HG02840 (cell line): ENCODE data around the gene MSX1.

Experiments
- ATAC-seq: cut with Tn5 transposase; IDR thresholded peaks from one replicate; pipeline ENCODE4 v1.9.1; 2021; ENCODE audit warnings: mild to moderate bottlenecking, moderate library complexity, moderate number of reproducible peaks; ENCODE audit not compliant: unreplicated experiment, low FRiP score

MSX1 gene

DNA sequence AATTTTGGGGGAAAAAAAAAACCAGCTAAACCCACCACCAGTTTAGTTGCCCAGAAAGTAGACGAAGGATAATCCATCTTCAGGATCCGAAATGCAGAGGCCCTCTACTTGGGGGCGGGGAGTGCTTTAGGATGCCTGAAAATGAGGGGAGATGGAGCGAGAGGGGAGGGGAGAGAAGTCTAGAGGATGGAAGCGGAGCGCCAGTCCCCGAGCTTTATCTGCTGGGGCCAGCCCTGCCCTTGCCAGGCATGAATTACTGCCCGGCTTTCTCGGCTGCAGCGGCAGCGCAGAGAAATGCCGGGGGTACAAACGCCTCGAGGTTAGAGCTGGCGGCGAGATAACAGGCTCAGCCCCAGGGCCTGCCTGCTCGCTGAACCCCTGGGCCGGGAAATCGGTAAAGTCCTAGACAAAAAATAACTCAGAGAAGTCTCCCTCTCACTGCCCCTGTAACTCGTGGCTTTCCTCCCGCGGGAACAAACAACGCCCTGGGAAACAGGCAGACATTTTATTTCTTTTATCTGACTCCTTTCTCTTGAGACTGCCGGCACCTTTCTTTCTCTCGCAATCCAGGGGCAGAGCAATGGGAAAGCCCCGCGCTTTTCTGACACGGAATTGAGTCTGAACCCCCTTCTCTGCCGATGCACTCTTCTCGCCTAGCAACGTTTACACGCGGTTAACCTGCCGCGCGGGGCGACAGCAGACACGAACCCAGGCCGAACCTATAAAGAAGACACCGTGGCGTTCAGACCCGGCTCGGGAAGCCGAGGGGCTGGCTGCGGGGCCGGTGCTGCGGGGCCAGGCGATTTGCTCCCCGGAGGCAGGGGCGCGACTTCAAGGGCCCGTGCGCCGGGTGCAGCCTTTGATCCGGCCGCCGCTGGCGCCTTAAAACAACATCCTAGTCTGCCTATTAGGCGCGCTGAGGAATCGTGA lies 3.1 kb upstream of the MSX1 start:
- ATAC-seq: no peak

DNA sequence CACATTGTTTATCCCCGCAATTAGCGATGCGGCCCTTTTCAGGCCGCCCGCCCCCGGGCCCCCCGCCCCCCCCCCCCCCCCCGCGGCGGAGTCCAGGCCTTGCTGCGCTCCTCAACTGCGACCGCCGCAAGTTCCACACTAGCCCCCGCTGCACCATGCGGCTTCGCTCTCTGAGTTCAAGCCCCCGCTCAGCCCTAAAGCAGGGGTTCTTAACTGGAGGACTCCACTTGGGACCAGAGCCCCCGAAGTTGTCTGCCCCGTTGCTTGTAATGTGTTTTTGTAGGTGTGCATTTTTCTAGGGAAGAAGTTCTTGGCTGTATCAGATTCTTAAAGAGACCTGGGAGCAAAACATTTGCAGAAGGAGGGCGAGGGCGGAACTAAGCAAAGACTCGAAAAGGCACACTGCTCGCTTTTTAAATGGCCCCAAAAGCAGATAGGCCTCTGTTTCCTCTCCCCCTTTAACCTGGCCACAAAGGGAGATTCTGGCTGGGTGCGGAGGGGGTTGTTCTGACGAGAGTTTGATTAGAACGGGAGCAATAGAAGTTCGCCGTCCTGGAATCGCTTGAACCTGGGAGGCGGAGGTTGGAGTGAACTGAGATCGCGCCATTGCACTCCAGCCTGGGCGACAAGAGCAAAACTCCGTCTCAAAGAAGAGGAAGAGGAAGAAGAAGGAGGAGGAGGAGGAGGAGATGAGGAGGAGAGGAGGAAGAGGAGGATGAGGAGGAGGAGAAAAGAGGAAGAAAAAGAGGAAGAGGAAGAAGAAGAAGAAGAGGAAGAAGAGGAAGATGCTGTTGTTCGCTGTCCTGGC lies 2.3 kb upstream of the MSX1 start:
- ATAC-seq: no peak

DNA sequence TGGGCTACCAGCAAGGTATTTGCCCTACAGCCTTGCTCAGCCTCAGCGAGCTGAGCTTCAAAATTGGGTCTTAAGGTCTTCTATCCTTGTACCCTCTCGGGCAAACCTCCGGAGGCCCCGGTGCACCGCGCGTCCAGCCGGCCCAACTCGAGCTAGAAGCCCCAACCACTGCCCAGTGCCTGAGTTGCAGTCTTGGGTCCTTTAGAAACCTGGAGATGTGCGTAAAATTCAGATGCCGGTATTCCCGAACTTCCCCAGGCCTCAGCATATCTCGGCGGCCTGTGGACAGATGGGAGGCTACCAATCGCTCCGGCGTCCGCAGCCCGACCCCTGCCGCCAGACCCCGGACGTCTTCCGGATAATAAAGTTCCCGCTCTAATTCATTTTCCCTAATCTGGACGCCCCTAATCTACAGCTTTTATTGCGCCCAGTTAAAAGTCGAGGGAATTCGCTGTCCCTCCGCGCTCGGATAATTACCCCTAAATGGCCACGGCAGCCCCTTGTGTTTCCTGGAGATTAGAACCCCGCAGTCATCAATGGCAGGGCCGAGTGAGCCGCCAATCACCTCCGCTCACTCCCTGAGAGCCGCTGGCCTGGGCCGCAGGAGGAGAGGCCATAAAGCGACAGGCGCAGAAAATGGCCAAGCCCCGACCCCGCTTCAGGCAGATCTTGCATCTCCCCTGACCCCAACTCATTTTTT lies 1.5 kb upstream of the MSX1 start:
- no peak for ATAC-seq

DNA sequence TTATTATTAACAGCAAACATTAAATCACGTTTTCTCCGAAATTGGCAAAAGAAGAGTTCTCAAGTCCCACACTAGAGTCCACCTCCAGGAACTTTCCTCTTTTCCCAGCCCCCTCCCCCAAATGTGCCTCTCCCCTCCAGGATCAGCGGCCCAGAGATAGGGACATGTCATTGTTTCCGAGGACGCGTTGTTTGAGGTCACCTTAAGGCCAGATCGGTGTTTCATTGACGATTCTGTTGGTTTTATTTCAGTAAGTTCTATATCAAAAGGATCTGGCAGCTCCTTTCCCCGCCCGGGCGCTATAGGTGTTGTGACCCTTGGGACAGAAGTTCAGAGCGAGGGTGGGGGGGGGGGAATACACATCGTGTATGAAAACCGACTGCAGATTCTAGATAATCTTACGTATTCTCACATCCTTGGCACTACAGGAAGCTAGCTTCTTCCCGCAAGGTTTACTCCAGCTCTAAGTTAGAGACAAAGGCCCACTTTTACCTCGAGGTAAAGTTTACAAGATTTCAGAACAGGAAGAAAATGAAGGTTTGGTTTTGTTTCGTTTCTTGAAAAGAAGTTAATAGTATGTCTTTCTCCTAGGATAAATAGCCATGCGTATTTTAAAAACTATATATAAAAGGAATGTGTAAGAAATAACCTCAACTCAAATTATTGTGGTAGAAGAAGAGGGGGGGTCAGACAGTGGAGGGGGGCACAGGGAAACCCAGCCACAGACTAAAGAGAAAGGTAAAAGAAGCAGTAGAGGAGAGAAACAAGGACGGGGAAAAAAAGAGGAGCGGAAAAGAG lies 739 bp upstream of the MSX1 start:
- no peak for ATAC-seq

DNA sequence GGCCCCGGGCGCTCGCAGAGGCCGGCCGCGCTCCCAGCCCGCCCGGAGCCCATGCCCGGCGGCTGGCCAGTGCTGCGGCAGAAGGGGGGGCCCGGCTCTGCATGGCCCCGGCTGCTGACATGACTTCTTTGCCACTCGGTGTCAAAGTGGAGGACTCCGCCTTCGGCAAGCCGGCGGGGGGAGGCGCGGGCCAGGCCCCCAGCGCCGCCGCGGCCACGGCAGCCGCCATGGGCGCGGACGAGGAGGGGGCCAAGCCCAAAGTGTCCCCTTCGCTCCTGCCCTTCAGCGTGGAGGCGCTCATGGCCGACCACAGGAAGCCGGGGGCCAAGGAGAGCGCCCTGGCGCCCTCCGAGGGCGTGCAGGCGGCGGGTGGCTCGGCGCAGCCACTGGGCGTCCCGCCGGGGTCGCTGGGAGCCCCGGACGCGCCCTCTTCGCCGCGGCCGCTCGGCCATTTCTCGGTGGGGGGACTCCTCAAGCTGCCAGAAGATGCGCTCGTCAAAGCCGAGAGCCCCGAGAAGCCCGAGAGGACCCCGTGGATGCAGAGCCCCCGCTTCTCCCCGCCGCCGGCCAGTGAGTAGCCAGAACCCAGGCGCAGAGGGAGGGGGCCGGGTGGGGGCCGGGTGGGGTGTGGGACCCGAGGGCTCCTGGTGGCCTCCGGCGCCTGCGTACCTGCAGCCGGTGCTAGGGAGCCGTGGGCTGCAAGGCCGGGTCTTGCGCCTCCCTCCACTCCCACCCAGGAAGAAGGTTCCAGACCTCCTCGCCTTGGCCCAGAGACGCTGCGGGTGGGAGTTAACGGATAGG lies 534 bp downstream of the MSX1 start:
- peak; percentile 33 for ATAC-seq

DNA sequence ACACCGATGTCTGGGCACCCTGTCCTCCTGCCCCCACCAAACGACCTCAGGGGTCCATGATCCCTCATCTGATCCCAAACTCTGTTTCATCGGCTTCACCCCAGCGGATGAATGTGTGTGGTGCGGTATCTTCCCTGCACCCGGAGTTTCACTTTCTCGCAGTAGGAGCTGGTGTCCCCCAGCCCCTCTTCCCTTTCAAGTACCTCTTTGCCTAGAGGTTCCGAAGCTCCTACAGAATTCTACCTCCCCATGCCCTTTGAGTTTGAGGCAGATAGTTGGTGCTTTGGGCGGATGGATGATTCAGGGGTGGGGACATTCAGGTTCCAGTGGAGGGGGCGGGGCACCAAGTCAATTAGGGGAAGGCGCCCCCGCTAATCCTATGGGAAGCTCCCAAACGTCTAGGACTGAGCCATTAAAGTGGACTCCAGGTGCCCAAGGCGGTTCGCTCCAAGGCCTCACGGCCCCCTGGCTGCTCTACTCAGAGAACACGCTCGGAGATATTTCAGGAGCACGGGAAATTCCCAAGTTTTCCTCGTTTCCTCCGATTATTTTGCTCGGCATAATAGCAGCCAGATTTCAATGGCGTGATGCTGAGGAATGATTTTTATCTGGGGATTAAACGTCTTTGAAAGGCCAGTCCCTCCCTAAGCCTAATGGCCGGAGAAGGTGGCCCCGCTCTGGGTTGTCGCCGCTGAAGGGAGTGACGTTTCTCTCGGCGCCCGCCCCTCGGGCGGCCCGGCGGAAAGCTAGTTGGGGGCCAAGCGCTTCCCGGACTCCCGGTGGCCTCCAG lies 1.3 kb downstream of the MSX1 start:
- no peak for ATAC-seq

DNA sequence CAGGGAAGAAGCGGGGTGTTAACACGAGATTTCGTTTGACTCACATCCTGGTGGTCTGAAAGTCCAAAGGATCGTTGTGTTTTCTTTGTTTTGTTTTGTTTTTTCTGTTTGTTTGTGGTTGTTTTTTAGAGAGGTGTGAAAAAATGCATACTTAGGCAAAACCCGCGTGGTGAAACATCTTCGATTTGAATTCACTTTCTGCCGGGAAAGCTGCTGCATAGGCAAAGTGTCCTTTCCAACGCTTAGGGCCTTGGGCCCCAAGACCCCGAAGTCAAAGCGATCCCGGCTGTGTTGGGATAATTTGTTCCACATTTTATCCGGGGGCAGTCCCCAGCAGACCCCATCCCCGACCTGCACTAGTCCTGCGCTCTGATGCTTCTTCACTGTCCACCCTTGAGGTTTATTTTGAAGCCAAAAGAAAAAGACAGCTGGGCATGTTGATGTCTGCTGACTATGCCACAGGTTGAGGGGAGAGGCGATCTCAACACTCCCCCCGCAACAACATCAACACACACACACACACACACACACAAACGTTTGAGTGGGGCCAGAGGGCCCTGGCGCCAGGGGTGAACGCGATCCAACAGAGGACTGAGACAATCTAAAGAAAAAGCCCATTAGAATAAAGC lies 2.0 kb downstream of the MSX1 start:
- no peak for ATAC-seq

DNA sequence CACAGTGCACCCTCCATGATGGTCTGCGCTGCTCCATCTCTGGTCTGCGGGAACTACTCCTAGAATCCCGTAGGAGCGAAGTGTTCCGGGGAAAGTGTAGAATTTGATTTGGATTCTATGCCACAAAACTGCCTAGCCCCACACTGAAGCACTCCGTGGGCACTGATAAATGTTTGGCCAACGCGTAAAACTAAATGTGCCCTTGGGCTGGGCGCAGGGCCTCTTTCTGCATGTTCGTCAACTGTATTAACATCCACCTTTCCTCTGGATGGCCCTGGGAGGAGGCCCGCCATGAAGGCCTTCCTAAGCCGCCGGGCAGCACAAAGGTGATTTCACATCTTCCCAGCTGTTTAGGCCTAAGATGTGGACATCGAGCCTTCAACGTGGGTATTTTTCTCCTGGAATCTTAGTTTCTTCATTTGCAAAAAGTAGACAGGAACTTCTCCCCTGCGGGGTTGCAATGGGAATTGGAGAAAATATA lies 2.6 kb downstream of the MSX1 start:
- ATAC-seq: no peak

DNA sequence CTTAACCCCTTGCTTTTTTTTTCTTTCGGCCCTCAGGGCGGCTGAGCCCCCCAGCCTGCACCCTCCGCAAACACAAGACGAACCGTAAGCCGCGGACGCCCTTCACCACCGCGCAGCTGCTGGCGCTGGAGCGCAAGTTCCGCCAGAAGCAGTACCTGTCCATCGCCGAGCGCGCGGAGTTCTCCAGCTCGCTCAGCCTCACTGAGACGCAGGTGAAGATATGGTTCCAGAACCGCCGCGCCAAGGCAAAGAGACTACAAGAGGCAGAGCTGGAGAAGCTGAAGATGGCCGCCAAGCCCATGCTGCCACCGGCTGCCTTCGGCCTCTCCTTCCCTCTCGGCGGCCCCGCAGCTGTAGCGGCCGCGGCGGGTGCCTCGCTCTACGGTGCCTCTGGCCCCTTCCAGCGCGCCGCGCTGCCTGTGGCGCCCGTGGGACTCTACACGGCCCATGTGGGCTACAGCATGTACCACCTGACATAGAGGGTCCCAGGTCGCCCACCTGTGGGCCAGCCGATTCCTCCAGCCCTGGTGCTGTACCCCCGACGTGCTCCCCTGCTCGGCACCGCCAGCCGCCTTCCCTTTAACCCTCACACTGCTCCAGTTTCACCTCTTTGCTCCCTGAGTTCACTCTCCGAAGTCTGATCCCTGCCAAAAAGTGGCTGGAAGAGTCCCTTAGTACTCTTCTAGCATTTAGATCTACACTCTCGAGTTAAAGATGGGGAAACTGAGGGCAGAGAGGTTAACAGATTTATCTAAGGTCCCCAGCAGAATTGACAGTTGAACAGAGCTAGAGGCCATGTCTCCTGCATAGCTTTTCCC lies 3.4 kb downstream of the MSX1 start:
- no peak for ATAC-seq

DNA sequence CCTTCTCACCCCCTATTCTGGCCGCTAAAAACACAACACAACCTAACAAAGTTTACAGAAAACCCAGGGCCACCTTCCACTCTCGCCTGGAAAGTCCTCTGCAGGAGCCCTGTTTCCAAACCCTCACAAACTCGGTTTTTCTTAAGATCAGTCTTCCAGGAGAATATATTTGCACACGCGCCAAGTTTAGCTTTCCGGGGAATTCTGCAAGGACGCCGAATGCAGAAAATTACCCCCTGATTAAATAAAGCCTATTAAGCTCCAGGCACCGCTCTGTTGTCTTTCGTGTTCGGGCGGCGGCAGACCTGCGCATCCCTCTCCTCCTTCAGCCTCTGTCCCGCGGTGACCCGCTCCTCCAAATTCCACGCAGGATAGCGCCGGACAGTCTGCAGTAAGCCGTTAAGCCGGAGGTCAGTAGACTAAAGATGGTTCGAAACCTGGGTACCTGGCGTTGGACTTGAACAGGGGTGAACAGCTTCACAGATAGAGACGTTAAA lies 5.0 kb downstream of the MSX1 start:
- no peak for ATAC-seq

DNA sequence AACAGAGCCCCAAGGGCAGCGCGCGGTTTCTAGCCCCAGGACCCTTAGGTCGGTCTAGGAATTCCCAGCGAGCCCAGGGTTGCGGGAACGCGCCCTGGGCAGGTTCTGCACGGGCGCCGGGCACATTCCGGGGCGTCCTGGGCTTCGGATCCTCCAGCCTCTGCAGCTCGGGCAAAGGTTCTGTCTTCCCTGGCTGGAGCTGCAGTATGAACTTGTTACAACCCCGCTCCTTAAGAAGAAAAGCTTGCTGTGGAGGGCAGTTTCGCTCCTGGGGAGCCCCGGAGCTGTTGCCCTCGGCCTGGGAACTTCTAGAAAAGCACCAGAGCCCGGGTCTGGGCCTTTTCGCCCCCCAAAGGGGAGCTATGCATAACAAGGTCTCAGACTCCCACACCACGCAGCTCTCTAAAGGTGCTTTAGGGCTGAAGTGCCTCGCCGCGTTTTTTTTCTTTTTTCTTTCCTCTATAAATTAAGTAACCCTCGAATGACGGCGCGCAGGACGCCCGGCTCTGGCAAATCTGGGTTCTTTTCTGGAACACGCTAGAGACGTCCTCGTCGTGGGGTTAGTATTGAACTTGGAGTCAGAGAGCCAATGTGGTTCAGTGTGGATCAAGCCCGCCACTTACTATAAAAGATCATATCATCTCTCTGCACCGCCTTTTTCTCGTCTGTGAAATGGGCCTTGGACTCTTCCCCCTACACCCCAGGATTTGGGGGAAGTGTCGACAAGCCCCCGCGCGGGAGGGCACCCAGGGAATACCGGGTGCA lies 5.7 kb downstream of the MSX1 start:
- no peak for ATAC-seq

DNA sequence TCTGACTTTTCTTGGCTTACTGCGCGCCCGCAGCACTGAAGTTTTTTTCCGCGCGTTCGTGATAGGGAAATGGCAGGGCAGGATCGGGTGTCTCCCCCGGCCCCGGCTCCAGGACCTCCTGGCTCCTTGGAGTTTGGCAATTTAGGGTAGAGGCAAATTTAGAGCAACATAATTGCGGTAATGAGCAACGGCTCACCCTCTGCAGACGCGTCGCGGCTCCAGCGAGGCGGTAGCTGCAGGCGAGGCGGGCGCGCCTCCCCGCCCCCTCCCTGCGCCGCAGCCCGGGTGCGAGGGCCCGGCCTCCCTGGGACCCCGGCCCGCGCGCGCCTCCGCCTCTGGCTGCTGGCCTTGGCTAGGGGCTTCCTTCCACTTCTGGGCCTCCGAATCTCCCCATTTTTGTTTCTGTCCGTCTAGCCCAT lies 6.2 kb downstream of the MSX1 start:
- no peak for ATAC-seq

DNA sequence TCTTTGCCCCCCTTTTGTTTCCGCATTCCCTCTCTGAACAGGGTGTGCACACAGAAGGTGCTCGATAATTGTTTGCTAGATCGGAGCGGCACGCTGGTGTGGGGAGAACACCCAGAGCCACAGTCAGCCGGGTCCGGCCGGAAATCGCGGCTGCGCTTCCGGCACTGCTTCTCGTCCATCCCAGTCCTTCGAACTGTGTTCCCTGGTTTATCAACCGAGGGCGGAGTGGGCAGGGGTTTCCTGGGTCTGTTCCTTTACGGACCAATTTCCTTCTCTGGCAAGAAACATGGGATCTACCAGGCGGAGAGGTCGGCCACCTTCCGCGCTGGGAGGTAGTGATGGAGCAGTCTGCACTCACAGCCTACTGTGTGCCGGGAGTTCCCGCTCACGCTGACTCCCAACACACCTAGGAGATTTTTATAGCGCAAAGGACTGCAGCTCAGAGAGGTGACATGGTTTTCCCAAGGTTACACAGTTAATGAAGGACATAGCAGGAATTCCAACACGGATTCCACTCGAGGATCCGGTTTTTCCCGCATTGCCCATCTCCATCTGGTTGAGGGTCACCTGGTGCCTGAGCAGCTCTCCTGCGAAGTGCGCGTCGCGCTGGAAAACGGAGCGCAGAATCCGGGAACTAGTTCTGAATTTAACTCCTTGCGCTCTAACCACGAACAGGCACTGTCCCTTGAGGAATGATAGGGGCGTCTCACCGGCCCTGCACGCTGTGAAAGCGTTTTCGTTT lies 6.8 kb downstream of the MSX1 start:
- ATAC-seq: no peak

DNA sequence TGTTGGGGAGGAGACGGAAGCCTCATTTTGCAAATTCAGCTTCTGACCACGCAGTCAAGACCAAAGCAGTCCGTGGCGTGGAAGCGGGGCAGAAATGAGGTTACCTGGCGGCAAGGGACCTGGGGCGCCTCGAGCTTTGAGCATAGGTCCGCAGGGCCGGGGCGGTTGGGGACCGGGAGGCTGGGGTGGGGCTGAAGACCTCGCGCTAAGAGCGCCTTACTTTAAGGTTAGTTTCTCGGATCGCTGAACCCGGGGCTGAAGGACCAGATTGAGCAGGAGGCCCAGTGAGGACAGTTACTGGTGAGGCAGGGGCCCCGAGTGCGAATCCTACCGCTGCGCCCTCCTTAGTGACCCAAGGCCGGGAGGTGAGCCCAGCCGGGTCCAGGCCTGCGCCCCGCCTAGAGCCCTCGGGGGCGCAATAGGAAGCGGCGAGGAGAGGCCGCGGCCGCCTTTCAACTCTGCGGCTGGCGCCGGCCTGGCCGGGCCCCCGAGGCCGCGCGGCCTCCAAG lies 7.5 kb downstream of the MSX1 start:
- ATAC-seq: no peak

DNA sequence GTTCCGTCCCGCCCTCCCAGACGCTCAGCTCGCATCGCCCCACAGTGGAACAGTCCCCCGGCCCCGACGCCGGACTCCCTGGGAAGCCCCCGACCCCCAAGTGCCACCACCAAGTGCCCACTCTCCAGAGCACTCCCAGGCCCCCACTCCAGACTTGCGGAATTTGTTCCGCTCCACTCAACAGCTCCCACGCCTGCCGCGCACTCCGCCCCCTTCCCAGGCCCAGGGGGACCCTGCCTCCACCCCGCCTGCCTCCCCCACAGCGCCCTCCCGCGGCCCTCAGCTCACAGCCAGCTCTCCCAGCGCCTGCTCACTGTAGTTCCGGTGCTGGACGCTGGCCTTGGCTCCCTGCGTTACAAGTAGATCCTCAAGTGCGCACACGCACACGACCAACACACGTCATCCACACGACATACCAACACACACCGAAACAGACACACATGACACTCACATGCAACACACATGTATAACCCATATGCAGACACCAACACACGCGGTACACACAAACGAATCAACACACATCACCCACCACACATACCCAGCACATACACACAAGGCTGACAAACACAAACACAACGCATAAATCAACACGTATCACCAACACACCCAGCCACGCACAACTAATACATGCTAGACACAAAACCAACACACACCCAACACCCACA lies 8.0 kb downstream of the MSX1 start:
- no peak for ATAC-seq
